K562 (cell line): ENCODE results near the gene KLF5.

Source experiments
- HBP1 ChIP-seq: fragments of 450-650 bp; formaldehyde crosslinking; IDR thresholded peaks from 2 replicates; pipeline ENCODE4 v1.4.0; 2022; ENCODE audit warnings: missing genetic modification characterization
- KAT7 ChIP-seq: sonication (generic); formaldehyde crosslinking; IDR thresholded peaks from 2 replicates; pipeline ENCODE4 v1.8.0; 2022; ENCODE audit warnings: missing genetic modification reagents, mild to moderate bottlenecking, borderline replicate concordance
- NRF1 ChIP-seq, 2 experiments: fragments of 450-650 bp; IDR thresholded peaks in 1 of 2; conservative IDR thresholded peaks in 1 of 2; 2 replicates each; pipeline ENCODE4 v1.6.1; 2014; ENCODE audit warnings: mild to moderate bottlenecking in 2 of 2
- POU5F1 ChIP-seq: fragments of 150-350 bp; IDR thresholded peaks from 2 replicates; pipeline ENCODE4 v1.6.1; 2014; ENCODE audit warnings: borderline replicate concordance, low read length, low read depth, mild to moderate bottlenecking; ENCODE audit not compliant: partially characterized antibody
- RBM17 ChIP-seq: fragments of 200-400 bp; formaldehyde crosslinking; IDR thresholded peaks from 2 replicates; pipeline ENCODE4 v1.6.1; 2017; ENCODE audit warnings: low read depth, mild to moderate bottlenecking, low read length, borderline replicate concordance
- SLC30A9 ChIP-seq: fragments of 250-450 bp; sonication (Bioruptor Pico); IDR thresholded peaks from 2 replicates; pipeline ENCODE4 v1.8.0; 2022; ENCODE audit warnings: mild to moderate bottlenecking, moderate library complexity

GRCh38 chr13:73109969-73110368 lies 51.2 kb downstream of the KLF5 start:
- TF ChIP-seq HBP1 (CRISPR knock-in tag) (no peak), NRF1 (conservative IDR thresholded peaks at IDR 0.05 in 1 of 2, IDR thresholded peaks at IDR 0.05 in 1 of 2) (no peak), POU5F1 (no peak), SLC30A9 (CRISPR knock-in tag) (no peak), KAT7 (CRISPR knock-in tag) (no peak), RBM17 (no peak)
